ENCODE results near the gene PIGU.
A peak's percentile ranks its signal among the peaks of the same experiment; 100 is the strongest.

Gene PIGU

GRCh38 chr20:34515484-34516246 lies 161.2 kb downstream of the PIGU start (continued):
- TF ChIP-seq ZNF704 (tag by site-specific recombination; IDR thresholded peaks at IDR 0.05): no peak
- no peak for TF ChIP-seq ZNF311 (tag by site-specific recombination; IDR thresholded peaks at IDR 0.05; ENCODE audit: borderline replicate concordance)
- no peak for TF ChIP-seq ZNF239 (tag by site-specific recombination; IDR thresholded peaks at IDR 0.05)
- TF ChIP-seq ZNF626 (tag by site-specific recombination; IDR thresholded peaks at IDR 0.05): no peak
- TF ChIP-seq ZNF792 (tag by site-specific recombination; IDR thresholded peaks at IDR 0.05): no peak
- TF ChIP-seq ZNF660 (tag by site-specific recombination; IDR thresholded peaks at IDR 0.05): 0 out of 2 replicates have a peak, but pooled peaks have one; percentile 40
- peak; percentile 49; the same call in 1 of the 2 replicates for TF ChIP-seq SP2 (tag by site-specific recombination; IDR thresholded peaks at IDR 0.05)
- no peak for TF ChIP-seq ZNF596 (tag by site-specific recombination; IDR thresholded peaks at IDR 0.05)
- 0 out of 2 replicates have a peak, but pooled peaks have one; percentile 41 for TF ChIP-seq ZNF2 (tag by site-specific recombination; IDR thresholded peaks at IDR 0.05)
- TF ChIP-seq ZNF48 (tag by site-specific recombination; IDR thresholded peaks at IDR 0.05): no peak
- TF ChIP-seq, protein P1, sequence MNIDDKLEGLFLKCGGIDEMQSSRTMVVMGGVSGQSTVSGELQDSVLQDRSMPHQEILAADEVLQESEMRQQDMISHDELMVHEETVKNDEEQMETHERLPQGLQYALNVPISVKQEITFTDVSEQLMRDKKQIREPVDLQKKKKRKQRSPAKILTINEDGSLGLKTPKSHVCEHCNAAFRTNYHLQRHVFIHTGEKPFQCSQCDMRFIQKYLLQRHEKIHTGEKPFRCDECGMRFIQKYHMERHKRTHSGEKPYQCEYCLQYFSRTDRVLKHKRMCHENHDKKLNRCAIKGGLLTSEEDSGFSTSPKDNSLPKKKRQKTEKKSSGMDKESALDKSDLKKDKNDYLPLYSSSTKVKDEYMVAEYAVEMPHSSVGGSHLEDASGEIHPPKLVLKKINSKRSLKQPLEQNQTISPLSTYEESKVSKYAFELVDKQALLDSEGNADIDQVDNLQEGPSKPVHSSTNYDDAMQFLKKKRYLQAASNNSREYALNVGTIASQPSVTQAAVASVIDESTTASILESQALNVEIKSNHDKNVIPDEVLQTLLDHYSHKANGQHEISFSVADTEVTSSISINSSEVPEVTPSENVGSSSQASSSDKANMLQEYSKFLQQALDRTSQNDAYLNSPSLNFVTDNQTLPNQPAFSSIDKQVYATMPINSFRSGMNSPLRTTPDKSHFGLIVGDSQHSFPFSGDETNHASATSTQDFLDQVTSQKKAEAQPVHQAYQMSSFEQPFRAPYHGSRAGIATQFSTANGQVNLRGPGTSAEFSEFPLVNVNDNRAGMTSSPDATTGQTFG (tag by site-specific recombination; IDR thresholded peaks at IDR 0.05; ENCODE audit: borderline replicate concordance): no peak
- TF ChIP-seq, protein P2, sequence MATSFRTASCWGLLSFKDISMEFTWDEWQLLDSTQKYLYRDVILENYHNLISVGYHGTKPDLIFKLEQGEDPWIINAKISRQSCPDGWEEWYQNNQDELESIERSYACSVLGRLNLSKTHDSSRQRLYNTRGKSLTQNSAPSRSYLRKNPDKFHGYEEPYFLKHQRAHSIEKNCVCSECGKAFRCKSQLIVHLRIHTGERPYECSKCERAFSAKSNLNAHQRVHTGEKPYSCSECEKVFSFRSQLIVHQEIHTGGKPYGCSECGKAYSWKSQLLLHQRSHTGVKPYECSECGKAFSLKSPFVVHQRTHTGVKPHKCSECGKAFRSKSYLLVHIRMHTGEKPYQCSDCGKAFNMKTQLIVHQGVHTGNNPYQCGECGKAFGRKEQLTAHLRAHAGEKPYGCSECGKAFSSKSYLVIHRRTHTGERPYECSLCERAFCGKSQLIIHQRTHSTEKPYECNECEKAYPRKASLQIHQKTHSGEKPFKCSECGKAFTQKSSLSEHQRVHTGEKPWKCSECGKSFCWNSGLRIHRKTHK (tag by site-specific recombination; IDR thresholded peaks at IDR 0.05): no peak
- TF ChIP-seq ZNF23 (tag by site-specific recombination; IDR thresholded peaks at IDR 0.05; ENCODE audit: borderline replicate concordance): no peak
- TF ChIP-seq ZBTB10 (tag by site-specific recombination; IDR thresholded peaks at IDR 0.05): no peak; the same call in none of the 2 replicates
- peak; percentile 40 for TF ChIP-seq ZBTB26 (tag by site-specific recombination; optimal IDR thresholded peaks at IDR 0.05)
- TF ChIP-seq GFI1B (tag by site-specific recombination; IDR thresholded peaks at IDR 0.05): no peak; the same call in 1 of the 2 replicates
- peak; percentile 97 for TF ChIP-seq ZBTB17 (tag by site-specific recombination; IDR thresholded peaks at IDR 0.05)
- TF ChIP-seq REPIN1 (tag by site-specific recombination; IDR thresholded peaks at IDR 0.05; ENCODE audit: low read depth): no peak
- TF ChIP-seq ZNF155 (tag by site-specific recombination; IDR thresholded peaks at IDR 0.05): no peak
- TF ChIP-seq ZNF350 (tag by site-specific recombination; IDR thresholded peaks at IDR 0.05): no peak
- TF ChIP-seq ZNF621 (tag by site-specific recombination; IDR thresholded peaks at IDR 0.05): no peak
- TF ChIP-seq, protein P3, sequence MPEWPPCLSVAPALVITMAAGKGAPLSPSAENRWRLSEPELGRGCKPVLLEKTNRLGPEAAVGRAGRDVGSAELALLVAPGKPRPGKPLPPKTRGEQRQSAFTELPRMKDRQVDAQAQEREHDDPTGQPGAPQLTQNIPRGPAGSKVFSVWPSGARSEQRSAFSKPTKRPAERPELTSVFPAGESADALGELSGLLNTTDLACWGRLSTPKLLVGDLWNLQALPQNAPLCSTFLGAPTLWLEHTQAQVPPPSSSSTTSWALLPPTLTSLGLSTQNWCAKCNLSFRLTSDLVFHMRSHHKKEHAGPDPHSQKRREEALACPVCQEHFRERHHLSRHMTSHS (tag by site-specific recombination; IDR thresholded peaks at IDR 0.05): no peak
- peak; percentile 94 for TF ChIP-seq ZNF121 (tag by site-specific recombination; IDR thresholded peaks at IDR 0.05)
- TF ChIP-seq ZBTB20 (tag by site-specific recombination; IDR thresholded peaks at IDR 0.05): peak; percentile 94
- TF ChIP-seq TRIM28 (IDR thresholded peaks at IDR 0.05; ENCODE audit: borderline replicate concordance, low read length): no peak
- TF ChIP-seq, protein P4, sequence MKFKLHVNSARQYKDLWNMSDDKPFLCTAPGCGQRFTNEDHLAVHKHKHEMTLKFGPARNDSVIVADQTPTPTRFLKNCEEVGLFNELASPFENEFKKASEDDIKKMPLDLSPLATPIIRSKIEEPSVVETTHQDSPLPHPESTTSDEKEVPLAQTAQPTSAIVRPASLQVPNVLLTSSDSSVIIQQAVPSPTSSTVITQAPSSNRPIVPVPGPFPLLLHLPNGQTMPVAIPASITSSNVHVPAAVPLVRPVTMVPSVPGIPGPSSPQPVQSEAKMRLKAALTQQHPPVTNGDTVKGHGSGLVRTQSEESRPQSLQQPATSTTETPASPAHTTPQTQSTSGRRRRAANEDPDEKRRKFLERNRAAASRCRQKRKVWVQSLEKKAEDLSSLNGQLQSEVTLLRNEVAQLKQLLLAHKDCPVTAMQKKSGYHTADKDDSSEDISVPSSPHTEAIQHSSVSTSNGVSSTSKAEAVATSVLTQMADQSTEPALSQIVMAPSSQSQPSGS (tag by site-specific recombination; IDR thresholded peaks at IDR 0.05; ENCODE audit: low read depth): no peak

All from HEK293 (cell line).